GM18519 (cell line): ENCODE data around the gene S100A6.

Experiments used
- ATAC-seq: cut with Tn5 transposase; IDR thresholded peaks from one replicate; pipeline ENCODE4 v1.9.1; 2021; ENCODE audit warnings: mild to moderate bottlenecking, moderate library complexity; ENCODE audit not compliant: unreplicated experiment, low FRiP score

The S100A6 gene

GRCh38 chr1:153507926-153508583, 27.7 kb downstream of the S100A6 start:
- no peak for ATAC-seq

GRCh38 chr1:153506831-153507413, 28.9 kb downstream of the S100A6 start:
- ATAC-seq, result no peak

DNA sequence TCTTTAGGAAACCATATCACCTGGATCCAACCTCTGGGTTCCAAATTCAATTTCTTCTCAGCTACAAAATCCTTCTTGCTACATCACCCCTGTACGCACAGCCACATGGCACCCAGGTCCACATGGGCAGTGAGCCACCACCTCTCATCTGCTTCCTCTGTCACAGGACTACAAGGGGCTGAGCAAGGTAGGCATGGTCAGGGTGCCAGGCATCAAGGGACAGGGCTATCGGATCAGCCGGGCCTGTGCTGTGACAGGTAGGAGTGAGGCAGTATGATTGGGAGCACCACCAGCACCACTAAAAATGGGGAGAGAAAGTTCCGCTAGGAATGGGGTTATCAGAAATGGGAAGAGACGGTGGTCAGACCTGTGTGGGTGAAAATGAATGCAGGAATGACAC, 29.4 kb downstream of the S100A6 start:
- no peak for ATAC-seq

DNA sequence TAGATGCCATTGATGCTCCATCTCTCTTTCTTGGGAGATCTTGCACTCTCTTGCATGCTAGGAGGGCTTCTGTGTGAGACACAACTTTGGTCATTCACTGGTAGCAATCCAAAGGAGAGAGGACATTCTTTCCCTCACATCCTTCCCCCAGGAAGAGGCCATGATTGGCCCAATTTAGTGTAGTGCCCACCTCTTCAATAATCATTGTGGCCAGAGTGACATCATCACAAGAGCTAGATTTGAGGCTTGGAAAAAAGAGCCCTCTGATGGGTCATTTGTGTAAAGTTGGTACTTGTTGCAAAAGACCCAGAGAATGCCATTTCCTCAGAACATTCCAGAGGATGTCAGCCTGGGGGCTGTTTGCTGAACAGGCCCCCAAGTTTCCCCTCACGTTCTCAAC, 30.2 kb downstream of the S100A6 start:
- no peak for ATAC-seq

DNA sequence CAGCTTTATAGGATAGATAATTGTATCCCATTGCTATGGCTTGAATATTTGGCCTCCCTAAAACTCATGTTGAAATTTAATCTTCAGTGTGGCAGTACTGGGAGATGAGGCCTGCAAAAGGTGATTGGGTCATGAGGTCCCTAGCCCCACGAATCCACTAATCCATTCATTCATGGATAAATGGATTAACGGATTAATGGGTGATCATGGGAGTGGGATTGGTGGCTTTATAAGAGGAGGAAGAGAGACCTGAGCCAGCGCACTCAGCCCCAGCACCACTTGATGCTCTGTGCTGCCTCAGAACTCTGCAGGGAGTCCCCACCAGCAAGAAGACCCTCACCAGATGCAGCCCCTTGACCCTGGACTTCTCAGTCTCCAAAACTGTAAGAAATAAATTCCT, 32.0 kb downstream of the S100A6 start:
- ATAC-seq, result no peak

- no peak for ATAC-seq
These were observed 37.0 kb downstream of the S100A6 start for GRCh38 chr1:153498746-153499145.

DNA sequence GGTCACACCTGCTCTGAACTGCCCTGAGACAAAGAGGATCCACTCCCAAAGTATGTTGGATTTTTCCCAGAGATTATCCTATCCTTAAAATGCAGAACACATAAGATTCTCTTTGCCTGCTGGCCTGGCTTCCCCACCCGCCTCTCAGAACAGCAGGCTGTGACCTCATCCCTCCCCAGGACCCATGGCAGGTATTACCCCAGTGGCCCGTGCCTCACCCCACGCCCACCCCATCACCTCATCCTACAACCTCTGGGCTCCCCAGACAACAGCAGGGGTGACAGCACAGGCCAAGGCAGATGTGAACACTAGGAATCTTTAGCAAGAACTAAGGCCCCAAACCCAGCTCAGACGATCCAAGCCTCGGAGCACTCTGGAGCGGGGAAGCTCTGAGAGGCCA, 40.3 kb downstream of the S100A6 start:
- no peak for ATAC-seq

GRCh38 chr1:153494976-153495535, 40.7 kb downstream of the S100A6 start:
- no peak for ATAC-seq

DNA sequence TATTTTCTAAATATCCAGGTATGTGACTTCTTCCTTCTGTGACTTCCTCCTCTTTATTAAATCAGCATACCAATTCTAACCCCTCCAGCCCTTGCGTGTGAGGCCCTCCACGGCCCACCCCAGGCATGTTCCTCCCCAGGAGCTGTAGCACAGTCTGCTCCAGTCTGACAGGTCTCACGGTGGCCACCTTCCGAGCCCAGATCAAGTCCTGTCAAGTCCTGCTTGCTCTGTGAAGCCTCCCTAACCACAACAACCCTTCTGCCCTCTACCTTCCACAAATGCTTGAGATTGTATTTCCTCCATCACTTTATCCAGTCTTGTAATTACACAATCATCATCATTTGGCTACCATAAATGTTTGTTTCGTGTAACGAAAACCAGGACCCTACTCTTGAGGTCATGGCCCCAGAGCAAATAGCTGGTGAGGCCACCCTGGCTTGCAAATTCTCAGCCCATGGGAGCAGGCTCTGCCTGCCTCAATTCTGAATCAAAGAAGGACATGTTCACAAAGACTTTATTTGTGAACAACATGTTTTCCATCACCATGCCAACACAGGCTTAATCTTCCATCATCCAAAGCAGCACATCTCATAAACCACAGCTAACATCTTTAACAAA, 42.3 kb downstream of the S100A6 start:
- ATAC-seq, result no peak

DNA sequence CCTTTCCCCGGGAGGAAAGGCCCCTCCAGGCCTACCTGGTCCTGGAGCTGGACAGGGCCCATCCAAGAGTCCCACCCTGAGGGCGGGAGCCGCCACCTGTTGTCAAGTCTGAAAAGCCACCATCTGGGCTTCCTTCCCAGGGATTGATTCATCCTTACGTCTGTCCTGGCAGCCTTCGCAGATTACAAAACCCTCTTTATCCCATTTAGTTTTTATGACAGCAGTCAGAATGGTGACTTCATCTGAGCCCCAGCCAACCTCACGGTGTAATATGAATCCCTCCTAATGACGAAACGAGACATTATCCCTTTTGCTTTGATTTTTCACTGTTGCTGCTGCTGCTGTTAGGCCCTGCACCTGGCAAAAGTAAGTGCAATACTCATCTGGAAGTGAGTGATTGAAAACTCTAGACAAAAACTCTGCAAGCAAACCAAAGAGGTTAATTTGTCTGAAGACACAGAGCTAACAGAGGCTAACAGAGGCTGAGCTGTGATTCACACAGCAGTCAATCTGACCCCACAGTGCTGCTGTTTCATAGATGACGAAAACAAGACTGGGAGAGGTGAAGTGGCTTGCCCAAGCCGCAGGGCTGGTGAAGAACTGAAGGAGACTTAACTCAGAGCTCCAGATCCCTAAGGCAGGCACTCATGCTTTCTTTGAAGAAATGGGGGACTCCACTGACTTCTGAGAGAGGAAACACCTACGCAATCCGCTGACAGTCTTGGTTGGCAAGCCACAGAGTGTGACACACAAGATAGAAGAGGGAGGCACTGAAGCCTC, 45.3 kb downstream of the S100A6 start:
- ATAC-seq, result no peak

DNA sequence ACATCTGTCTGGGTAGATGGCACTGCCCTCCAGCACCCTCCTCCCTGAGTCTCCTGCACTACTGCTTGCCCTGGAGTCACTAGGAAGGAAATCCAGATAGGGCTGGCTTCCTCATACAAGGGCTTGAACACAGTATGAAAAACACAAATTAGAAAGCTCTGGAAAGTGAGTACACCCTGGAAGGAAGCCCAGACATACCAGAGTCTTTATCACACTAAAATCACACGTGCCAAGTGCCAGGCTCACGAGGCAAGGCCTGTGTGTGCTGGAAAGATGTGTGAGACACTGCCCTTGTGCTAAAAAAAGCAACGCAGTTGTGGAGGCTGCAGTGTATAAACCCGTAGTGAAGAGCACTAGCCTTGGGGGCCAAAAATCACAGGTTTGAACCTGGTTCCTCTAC, 47.1 kb downstream of the S100A6 start:
- ATAC-seq, result no peak

GRCh38 chr1:153487707-153488106, 48.1 kb downstream of the S100A6 start:
- ATAC-seq, result no peak

DNA sequence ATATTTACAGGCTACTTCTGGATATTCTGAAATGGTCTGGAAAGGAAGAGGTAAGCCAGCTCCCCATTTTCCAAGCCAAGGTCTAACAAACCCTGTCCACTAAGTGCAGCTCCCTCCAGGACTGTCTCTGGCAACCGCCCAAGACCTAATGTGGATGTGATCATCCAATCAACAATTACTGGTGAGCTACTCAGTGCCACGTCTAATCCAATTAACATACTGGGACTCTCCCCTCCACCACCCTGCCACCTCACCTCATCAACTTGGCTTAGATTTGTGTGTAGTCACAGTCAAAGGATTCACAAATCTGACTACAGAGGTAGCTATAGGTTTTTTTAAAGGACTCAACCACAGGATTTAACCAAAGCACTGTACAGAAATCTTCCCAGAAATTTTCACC, 49.9 kb downstream of the S100A6 start:
- no peak for ATAC-seq
